GM19468 (cell line): Measurements from ENCODE around the gene TBC1D2B.

ENCODE experiments used
- ATAC-seq: cut with Tn5 transposase; IDR thresholded peaks from one replicate; pipeline ENCODE4 v1.9.1; 2021; ENCODE audit warnings: mild to moderate bottlenecking, moderate library complexity, moderate number of reproducible peaks; ENCODE audit not compliant: unreplicated experiment; ENCODE audit errors: extremely low read depth

The TBC1D2B gene

GRCh38 chr15:78038585-78039247, 38.8 kb downstream of the TBC1D2B start:
- no peak for ATAC-seq

- no peak for ATAC-seq
These were observed 39.7 kb downstream of the TBC1D2B start for GRCh38 chr15:78037779-78038305.

- no peak for ATAC-seq
These were observed 40.2 kb downstream of the TBC1D2B start for GRCh38 chr15:78037328-78037727.

GRCh38 chr15:78035861-78036476, 41.5 kb downstream of the TBC1D2B start:
- no peak for ATAC-seq

- ATAC-seq, result no peak
These were observed 42.2 kb downstream of the TBC1D2B start for GRCh38 chr15:78035321-78035751.

- ATAC-seq, result peak; percentile 29
These were observed 42.9 kb downstream of the TBC1D2B start for GRCh38 chr15:78034495-78035191.

GRCh38 chr15:78033864-78034263, 43.6 kb downstream of the TBC1D2B start:
- ATAC-seq, result no peak

- ATAC-seq, result no peak
These were observed 44.8 kb downstream of the TBC1D2B start for GRCh38 chr15:78032671-78033070.

GRCh38 chr15:78024883-78025282, 52.6 kb downstream of the TBC1D2B start:
- no peak for ATAC-seq

GRCh38 chr15:78024519-78024870, 53.0 kb downstream of the TBC1D2B start:
- ATAC-seq, result no peak

GRCh38 chr15:78023865-78024518, 53.5 kb downstream of the TBC1D2B start:
- no peak for ATAC-seq

- no peak for ATAC-seq
These were observed 54.3 kb downstream of the TBC1D2B start for GRCh38 chr15:78023081-78023665.

- ATAC-seq, result no peak
These were observed 55.8 kb downstream of the TBC1D2B start for GRCh38 chr15:78021761-78022160.

- no peak for ATAC-seq
These were observed 57.5 kb downstream of the TBC1D2B start for GRCh38 chr15:78020007-78020406.

GRCh38 chr15:78018946-78019644, 58.4 kb downstream of the TBC1D2B start:
- ATAC-seq, result no peak

- ATAC-seq, result no peak
These were observed 59.1 kb downstream of the TBC1D2B start for GRCh38 chr15:78018445-78018844.

- ATAC-seq, result no peak
These were observed 60.7 kb downstream of the TBC1D2B start for GRCh38 chr15:78016860-78017259.

- no peak for ATAC-seq
These were observed 64.9 kb downstream of the TBC1D2B start for GRCh38 chr15:78012643-78013077.

GRCh38 chr15:78010067-78010466, 67.4 kb downstream of the TBC1D2B start:
- no peak for ATAC-seq
